ENCODE results near the gene PTPRQ. TPM values are rescaled to one million over a fixed set of nuclear protein-coding genes. Genes with fewer than 3 reads are reported as not detected.

Gene PTPRQ
- total RNA-seq, 1 donor from 2014 or later, result 7.8 TPM

- Histone ChIP-seq H3K4me1 (no peaks in the 10 kb centered on the region), H3K27me3 (ENCODE audit: low read depth) (no peaks in the 10 kb centered on the region), H3K4me3 (no peak overlapping the region), H3K36me3 (no peaks in the 10 kb centered on the region), H3K27ac (no peak overlapping the region), H3K9me3 (no peaks in the 10 kb centered on the region)
- no peak for TF ChIP-seq CTCF (IDR thresholded peaks at IDR 0.05)
- no peak for DNase-seq
- intact Hi-C loops (cut with DNase I), result no loop called here
- no peak for ATAC-seq
Measured at GRCh38 chr12:80581783-80582182, 137.7 kb downstream of the PTPRQ start.

DNA sequence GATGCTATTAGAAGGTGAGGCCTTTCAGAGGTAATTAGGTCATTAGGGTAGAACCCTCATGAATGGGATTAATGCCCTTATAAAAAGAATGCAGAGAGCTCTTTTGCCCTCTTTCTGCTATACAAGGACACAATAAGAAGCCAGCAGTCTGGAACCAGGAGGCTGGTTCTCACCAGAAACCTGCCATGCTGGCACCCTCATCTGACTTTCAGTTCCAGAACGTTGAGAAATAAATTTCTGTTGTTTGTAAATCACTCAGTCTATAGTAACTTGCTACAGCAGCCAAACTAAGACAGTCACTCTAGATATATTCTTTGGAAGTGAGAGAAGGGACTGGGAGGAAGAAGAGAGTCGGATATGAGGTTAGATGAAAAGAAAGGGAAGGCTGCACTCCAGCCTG, 138.4 kb downstream of the PTPRQ start:
- H3K9me3 ChIP-seq, result no peaks in the 10 kb centered on the region
- ATAC-seq, result no peak
- H3K27ac ChIP-seq, result no peak overlapping the region
- H3K4me1 ChIP-seq, result no peaks in the 10 kb centered on the region
- no peak for TF ChIP-seq CTCF (IDR thresholded peaks at IDR 0.05)
- DNase-seq, result no peak
- intact Hi-C loops (cut with DNase I), result no loop called here
- H3K4me3 ChIP-seq, result no peak overlapping the region
- H3K36me3 ChIP-seq, result no peaks in the 10 kb centered on the region
- no peaks in the 10 kb centered on the region for H3K27me3 ChIP-seq (ENCODE audit: low read depth)

GRCh38 chr12:80589077-80589476, 145.0 kb downstream of the PTPRQ start:
- ATAC-seq (no peak), DNase-seq (no peak)
- Histone ChIP-seq H3K36me3 (no peaks in the 10 kb centered on the region), H3K4me3 (no peak overlapping the region), H3K9me3 (no peaks in the 10 kb centered on the region), H3K27me3 (ENCODE audit: low read depth) (no peaks in the 10 kb centered on the region), H3K4me1 (no peaks in the 10 kb centered on the region), H3K27ac (no peak overlapping the region)
- no peak for TF ChIP-seq CTCF (IDR thresholded peaks at IDR 0.05)
- intact Hi-C loops (cut with DNase I), result no loop called here

DNA sequence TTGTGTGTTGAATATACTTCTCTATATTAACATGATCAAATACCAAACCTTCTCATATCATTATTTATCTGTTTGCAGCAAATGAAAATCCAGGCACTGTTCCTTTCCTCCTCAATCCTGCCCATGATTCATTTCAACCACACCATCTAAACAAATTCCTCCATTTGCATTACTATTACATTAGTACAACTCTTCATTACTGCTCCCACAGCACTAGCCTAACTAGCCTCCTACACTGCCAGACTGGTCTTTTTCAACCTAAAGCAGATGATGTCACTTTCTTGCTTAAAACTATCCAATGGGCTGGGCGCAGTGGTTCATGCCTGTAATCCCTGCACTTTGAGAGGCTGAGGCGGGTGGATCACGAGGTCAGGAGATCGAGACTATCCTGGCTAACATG, 146.1 kb downstream of the PTPRQ start:
- intact Hi-C loops (cut with DNase I), result no loop called here
- H3K9me3 ChIP-seq, result no peaks in the 10 kb centered on the region
- H3K4me1 ChIP-seq, result no peaks in the 10 kb centered on the region
- H3K27me3 ChIP-seq (ENCODE audit: low read depth), result no peaks in the 10 kb centered on the region
- H3K27ac ChIP-seq, result no peak overlapping the region
- no peak for ATAC-seq
- TF ChIP-seq CTCF (IDR thresholded peaks at IDR 0.05), result no peak
- no peak for DNase-seq
- no peak overlapping the region for H3K4me3 ChIP-seq
- H3K36me3 ChIP-seq, result no peaks in the 10 kb centered on the region

DNA sequence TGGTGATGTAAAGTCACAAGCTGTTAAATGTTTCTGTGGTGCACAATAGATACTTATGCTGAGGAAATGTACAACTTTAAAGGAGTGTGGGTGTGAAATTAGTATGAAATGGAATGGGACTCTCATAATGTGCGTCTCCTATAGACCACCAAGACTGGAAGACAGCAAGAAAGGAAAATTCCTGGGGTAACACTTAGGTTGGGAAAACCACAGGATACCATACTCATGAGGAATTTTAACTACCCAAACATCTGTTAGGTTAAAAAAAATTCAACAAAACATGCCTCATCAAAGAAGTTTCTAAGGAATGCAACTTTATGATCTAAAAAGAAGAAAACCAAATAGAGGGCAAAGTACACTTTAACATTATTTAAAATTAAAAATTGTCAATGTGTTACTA, 149.7 kb downstream of the PTPRQ start:
- Histone ChIP-seq H3K9me3 (no peaks in the 10 kb centered on the region), H3K27ac (no peak overlapping the region), H3K27me3 (ENCODE audit: low read depth) (no peaks in the 10 kb centered on the region), H3K36me3 (no peaks in the 10 kb centered on the region), H3K4me3 (no peak overlapping the region), H3K4me1 (no peaks in the 10 kb centered on the region)
- DNase-seq (no peak), ATAC-seq (no peak)
- intact Hi-C loops (cut with DNase I), result no loop called here
- no peak for TF ChIP-seq CTCF (IDR thresholded peaks at IDR 0.05)

DNA sequence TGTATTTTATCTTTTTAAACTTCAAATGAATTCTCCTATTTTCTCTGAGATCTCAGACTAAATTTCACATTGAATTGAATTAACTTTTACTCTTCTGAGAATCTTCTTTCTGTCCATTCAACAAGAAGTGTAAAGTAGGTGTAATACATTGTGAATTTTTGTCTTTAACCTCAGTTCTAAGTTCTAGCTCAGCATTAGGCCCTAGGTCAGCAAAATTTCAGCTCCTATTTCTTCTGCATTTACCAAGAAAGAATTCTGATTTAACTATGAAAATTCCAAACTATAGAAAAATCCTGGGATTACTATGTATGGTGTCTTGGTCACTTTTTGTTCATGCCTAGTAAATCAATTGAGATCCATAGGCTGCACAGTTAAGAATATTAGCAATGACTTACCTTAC, 152.5 kb downstream of the PTPRQ start:
- DNase-seq (no peak), ATAC-seq (no peak)
- H3K27me3 ChIP-seq (ENCODE audit: low read depth), result no peaks in the 10 kb centered on the region
- intact Hi-C loops (cut with DNase I), result no loop called here
- no peaks in the 10 kb centered on the region for H3K36me3 ChIP-seq
- TF ChIP-seq CTCF (IDR thresholded peaks at IDR 0.05), result no peak
- no peaks in the 10 kb centered on the region for H3K4me1 ChIP-seq
- no peaks in the 10 kb centered on the region for H3K9me3 ChIP-seq
- no peak overlapping the region for H3K27ac ChIP-seq
- no peak overlapping the region for H3K4me3 ChIP-seq
